GM12801 (cell line): ENCODE measurements around the gene XYLB.

Source experiments
- CTCF ChIP-seq: IDR thresholded peaks from one replicate; pipeline ENCODE4 v1.5.1; 2011; ENCODE audit warnings: control low read depth; ENCODE audit not compliant: insufficient read length; ENCODE audit errors: extremely low read depth

XYLB gene

DNA sequence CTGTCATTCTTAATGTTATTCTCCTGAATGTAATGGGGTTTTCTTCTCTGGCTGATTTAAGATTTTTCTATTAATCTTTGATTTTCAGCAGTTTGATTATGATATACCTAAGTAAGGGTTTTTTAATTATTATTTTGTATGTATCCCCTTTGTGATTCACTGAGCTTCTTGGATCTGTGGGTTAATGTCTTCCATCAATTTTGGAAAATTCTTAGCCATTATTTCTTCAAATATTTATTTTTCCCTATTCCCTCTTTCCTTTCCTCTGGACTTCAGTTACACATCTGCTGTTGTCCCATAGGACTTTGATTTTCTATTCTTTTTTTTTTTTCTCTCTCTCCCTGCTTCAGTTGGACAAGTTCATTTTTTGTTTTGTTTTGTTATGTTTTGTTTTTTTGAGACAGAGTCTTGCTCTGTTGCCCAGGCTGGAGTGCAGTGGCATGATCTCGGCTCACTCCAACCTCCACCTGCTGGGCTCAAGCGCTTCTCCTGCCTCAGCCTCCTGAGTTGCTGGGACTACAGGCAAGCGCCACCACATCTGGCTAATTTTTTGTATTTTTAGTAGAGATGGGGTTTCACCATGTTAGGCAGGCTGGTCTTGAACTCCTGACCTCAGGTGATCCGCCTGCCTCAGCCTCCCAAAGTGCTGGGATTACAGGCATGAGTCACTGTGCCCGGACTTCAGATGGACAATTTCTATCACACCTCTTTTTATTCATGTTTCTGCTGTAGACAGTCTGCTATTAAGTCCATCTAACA lies 40.6 kb downstream of the XYLB start:
- no peak for TF ChIP-seq CTCF

DNA sequence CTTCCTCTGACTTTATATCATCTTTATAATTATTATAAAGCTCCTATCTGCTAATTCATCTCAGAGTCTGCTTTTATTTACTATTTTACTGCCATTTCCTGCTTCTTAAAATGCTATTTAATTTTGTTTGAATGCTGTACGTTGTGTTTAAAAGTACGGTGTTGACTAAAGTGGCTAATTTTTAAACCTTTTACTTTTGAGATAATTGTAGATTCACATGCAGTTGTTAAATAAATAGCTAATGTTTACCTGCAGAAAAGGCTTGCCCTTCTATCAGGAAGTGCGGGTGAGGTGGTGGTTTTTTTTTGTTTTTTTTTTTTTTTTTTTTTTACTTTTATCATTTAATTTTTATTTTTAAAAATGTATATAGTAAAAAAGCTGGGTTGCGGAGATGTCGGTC lies 41.3 kb downstream of the XYLB start:
- TF ChIP-seq CTCF, result no peak

GRCh38 chr3:38392604-38393163 lies 46.1 kb downstream of the XYLB start:
- TF ChIP-seq CTCF, result no peak

- no peak for TF ChIP-seq CTCF
These were observed 49.7 kb downstream of the XYLB start for GRCh38 chr3:38396239-38396638.

GRCh38 chr3:38396861-38397260 lies 50.3 kb downstream of the XYLB start:
- TF ChIP-seq CTCF, result no peak

DNA sequence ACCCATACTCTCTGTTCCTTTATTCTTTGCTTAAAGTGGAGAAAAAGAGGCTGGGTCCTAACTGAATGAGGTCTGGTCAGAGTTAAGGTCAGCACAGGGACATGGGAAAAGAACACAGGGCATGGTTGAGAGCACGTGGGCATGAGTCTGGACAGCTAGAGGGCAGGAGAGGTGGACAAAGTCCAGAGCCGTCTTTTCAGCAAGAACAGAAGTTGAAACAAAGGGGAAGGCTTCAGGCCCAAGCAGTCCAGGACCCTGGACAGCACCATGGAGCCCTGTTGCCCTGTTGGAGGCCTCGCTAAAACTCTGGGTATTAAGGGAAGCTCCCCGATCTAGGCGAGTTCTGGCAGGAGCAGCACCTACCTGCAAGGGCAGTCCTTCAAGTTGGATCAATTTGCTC lies 50.7 kb downstream of the XYLB start:
- no peak for TF ChIP-seq CTCF

DNA sequence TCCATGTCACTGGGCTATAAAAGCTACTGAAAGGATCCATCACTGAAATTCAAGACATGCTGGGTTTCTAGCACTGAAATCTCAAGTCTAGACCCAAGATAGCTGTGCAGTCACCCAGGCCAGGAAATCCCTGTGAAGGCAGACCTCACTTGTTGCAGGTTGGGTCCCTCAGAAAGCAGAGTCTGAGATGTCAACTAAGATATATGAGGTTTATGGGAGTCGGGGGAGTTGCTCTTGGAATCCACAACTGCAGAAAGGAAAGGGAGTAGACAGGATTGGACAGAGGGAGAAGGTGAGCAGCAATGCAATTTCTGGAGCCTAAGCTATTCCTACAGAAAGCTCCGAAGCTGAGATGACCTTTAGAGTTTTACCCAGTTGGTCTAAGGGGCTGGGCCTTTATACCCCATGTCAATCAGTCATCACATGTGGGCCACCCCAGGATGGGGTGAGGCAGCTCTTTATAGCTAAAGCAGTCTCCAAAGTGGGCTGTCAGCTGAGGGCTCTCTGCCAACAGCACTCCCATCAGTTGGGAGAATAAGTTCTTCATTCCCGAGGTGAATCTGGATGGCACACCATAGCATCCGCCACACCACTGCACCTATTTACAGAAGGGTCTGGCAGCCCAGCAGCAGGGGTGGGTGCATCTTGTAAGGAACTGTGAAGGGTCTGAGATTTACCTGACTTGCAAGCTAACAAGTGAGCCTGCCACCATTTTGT lies 54.8 kb downstream of the XYLB start:
- TF ChIP-seq CTCF, result no peak
